DMS153 (cell line): ENCODE data around the gene GATA3.

Experiments used
- DNase-seq: peaks from one replicate; lab custom pipeline; 2025; lab: John Stamatoyannopoulos, UW

GATA3 gene

DNA sequence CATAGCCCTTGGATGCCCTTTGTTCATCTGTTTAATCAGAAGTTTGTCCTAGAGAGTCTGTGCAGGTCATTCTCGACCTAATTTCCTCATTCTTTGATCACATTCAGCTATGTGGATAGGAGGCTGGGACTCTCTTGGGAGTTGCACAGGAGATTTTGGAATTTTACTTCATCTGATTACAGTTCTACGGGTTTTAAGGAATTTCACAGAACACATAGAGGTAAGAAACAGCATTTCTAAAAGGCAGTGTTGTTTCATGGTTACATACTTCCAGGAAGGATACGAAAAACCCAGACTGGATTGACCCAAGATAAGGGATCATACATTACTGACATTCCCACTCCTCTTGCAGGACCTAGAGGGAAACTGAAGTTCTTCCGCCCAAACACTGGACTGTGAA, 45.9 kb downstream of the GATA3 start:
- DNase-seq = no peak

- no peak for DNase-seq
These were observed 48.4 kb downstream of the GATA3 start for GRCh38 chr10:8102708-8103401.

GRCh38 chr10:8103543-8103942, 49.1 kb downstream of the GATA3 start:
- DNase-seq = no peak

GRCh38 chr10:8104005-8104404, 49.5 kb downstream of the GATA3 start:
- no peak for DNase-seq

DNA sequence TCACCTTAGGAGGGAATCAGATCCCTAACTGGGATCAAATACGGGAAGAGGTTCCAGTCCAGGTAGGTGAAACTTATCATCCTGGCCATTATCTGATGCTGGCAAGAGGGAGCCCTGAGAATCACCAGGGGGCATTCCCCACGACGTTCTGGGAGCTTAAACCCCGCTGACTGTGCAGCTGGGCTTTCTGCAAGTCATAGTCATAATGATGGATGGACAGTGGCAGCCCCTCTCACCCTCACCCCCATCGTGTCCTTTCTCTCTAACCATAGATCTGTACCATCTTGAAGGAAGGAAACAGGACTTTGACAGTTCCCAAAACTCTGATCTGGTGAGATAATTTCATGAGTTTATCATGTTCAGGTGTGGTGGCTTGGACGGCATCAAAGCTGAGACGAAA, 50.2 kb downstream of the GATA3 start:
- no peak for DNase-seq

- no peak for DNase-seq
These were observed 51.4 kb downstream of the GATA3 start for GRCh38 chr10:8105932-8106331.

DNA sequence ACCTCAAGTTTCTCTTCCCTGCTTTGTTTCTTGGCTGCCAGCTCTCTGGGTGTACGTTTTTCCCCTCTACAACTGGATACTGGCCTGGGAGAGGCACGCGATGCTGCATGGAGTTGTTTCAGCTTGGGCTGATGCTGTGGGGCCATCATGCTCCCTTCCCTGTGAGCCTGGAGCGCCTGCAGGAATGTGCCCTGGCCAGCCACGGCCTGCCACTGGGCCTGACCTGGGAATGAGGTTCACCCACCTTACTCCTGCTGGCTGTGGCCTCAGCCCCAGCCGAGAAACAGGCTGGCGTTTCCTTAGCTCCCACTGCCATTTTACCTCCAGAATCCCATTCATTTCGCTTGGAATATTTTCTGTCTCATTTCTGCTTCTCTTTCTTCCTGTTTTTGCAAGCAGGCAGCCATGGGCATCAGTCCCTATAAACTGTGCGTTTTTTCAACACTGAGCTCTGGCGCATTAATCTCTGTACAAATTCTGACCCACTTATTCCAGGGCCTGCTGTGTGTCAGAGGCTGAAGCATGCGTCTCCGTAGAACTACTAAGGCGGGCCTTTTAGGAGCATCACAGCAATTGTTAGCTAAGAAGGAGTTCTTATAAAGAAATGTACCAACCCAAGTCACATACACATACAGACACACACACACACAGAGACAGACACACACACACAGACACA, 57.9 kb downstream of the GATA3 start:
- no peak for DNase-seq

GRCh38 chr10:8112942-8113442, 58.5 kb downstream of the GATA3 start:
- DNase-seq = no peak

- DNase-seq = no peak
These were observed 59.1 kb downstream of the GATA3 start for GRCh38 chr10:8113616-8114015.

- DNase-seq = no peak
These were observed 60.5 kb downstream of the GATA3 start for GRCh38 chr10:8114741-8115617.

DNA sequence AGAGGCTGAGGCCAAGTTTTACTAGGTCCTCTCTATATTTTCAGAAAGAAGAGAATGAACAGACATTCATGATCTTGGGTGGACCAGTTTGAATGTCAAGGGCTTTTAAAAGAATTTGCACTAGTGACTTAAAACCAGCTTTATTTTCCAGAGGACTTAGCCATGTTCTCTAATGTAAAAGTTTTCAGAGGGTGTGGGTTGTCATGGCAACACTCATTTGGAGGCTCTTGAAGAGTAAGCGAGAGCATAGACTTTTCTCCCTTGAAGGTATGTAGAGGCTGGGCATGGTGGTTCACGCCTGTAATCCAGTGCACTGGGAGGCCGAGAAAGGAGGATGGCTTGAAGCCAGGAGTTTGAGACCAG, 61.1 kb downstream of the GATA3 start:
- no peak for DNase-seq

GRCh38 chr10:8116474-8116873, 62.0 kb downstream of the GATA3 start:
- no peak for DNase-seq

DNA sequence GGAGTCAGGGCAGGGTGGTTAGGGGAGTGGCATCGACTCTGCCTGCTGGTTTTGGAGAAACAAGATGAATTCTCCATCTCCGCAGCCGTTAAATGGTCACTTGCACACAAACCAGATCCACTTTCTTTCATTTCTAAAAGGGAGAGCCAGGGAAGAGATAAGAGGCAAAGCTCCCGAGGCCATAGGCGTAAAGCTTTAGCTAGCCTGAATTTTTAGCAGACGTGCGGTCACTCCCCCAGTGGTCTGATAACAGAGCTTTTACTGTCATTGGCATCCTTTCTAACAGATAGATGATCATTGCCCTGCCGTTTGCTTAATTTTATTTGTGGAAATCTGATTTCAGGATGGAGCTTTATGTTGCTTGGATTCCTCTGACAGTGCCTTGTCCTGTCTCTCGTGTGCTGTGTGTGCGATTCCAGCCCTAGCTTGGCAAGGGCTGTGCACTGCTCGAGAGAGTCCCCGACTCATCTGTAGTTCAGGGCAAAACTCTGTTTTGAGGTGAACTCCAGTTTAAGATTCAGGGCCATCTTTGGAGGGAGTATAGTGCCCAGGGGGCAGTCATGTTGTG, 62.5 kb downstream of the GATA3 start:
- DNase-seq = no peak

- no peak for DNase-seq
These were observed 66.9 kb downstream of the GATA3 start for GRCh38 chr10:8121201-8121890.

GRCh38 chr10:8122611-8123369, 68.3 kb downstream of the GATA3 start:
- DNase-seq = no peak

GRCh38 chr10:8124436-8124835, 69.9 kb downstream of the GATA3 start:
- no peak for DNase-seq
